CD4-positive, alpha-beta memory T cell (primary cell): ENCODE results near the gene PROK1. TPM values are rescaled to one million over a fixed set of nuclear protein-coding genes. Genes with fewer than 3 reads are reported as not detected.
"Not testable (repeated sequence)": the region's sequence is repeated elsewhere in the genome, so short reads cannot be mapped to it uniquely, and the experiment has no call there.

ENCODE experiments used
- CTCF ChIA-PET: fragments of 350-600 bp; sonication (Branson Sonifier 250); formaldehyde crosslinking; loops from one replicate; lab custom pipeline; 2021; ENCODE audit warnings: inconsistent platforms; ENCODE audit not compliant: partially characterized antibody; lab: Charles Lee
- POLR2A ChIA-PET: fragments of 350-600 bp; sonication (Branson Sonifier 250); formaldehyde crosslinking; loops from one replicate; lab custom pipeline; 2021; ENCODE audit not compliant: partially characterized antibody; lab: Charles Lee
- DNase-seq, 5 donors: peaks; one replicate each; pipeline versions ENCODE4 v3.0.0 to v3.0.0-alpha.2; 2020 to 2022; ENCODE audit warnings: mixed read lengths in 1 of 5
- H3K27ac ChIP-seq: one replicate; pipeline ENCODE4 v1.7.0; 2013; ENCODE audit warnings: low read depth, low read length
- H3K27me3 ChIP-seq: 2 replicates; pipeline ENCODE4 v1.7.0; 2013; ENCODE audit warnings: mild to moderate bottlenecking, low read length, moderate library complexity; ENCODE audit not compliant: insufficient read depth
- H3K36me3 ChIP-seq: 2 replicates; pipeline ENCODE4 v1.7.0; 2013; ENCODE audit warnings: mild to moderate bottlenecking, low read length, moderate library complexity; ENCODE audit not compliant: insufficient read depth
- H3K4me1 ChIP-seq: 2 replicates; pipeline ENCODE4 v1.7.0; 2013; ENCODE audit warnings: mild to moderate bottlenecking, low read length, moderate library complexity; ENCODE audit not compliant: insufficient read depth
- H3K4me3 ChIP-seq, 2 donors: one replicate each; pipeline ENCODE4 v1.7.0; 2013; ENCODE audit warnings: low read length in 2 of 2, mild to moderate bottlenecking in 1 of 2
- H3K9me3 ChIP-seq, 2 donors: one replicate each; pipeline ENCODE4 v1.7.0; 2013; ENCODE audit warnings: low read length in 2 of 2, control low read depth in 1 of 2; ENCODE audit not compliant: control insufficient read depth in 1 of 2
- H3K27ac Mint-ChIP-seq, 7 donors: one replicate each; pipeline ENCODE4 v1.8.0; 2020 to 2021; ENCODE audit warnings: mixed read lengths in 7 of 7, mild to moderate bottlenecking in 6 of 7, inconsistent platforms in 3 of 7, moderate library complexity in 3 of 7
- H3K27me3 Mint-ChIP-seq, 2 donors: one replicate each; pipeline ENCODE4 v1.8.0; 2020 to 2021; ENCODE audit warnings: mixed read lengths in 2 of 2
- H3K36me3 Mint-ChIP-seq, 2 donors: one replicate each; pipeline ENCODE4 v1.8.0; 2020 to 2021; ENCODE audit warnings: mixed read lengths in 2 of 2, inconsistent platforms in 1 of 2, mild to moderate bottlenecking in 1 of 2
- H3K4me1 Mint-ChIP-seq, 4 donors: one replicate each; pipeline ENCODE4 v1.8.0; 2020 to 2021; ENCODE audit warnings: mixed read lengths in 4 of 4, mild to moderate bottlenecking in 1 of 4
- H3K4me3 Mint-ChIP-seq, 8 donors: one replicate each; pipeline ENCODE4 v1.8.0; 2020 to 2021; ENCODE audit warnings: mixed read lengths in 8 of 8, mild to moderate bottlenecking in 7 of 8, moderate library complexity in 6 of 8, inconsistent platforms in 3 of 8
- H3K9me3 Mint-ChIP-seq, 8 donors: one replicate each; pipeline ENCODE4 v1.8.0; 2020 to 2021; ENCODE audit warnings: mixed read lengths in 8 of 8, mild to moderate bottlenecking in 5 of 8, inconsistent platforms in 3 of 8, moderate library complexity in 1 of 8
- intact Hi-C: fragments of 100-400 bp; cut with micrococcal nuclease; formaldehyde crosslinking; loops from one replicate; pipeline ENCODE4 v1.15.1; 2023
- polyA plus RNA-seq, 2 donors: library from polyadenylated mRNA; unstranded; fragments of 300-500 nt; fragmentation: Illumina TruSeq; gene quantifications; one replicate each; pipeline ENCODE4 v1.2.3, GENCODE V29; 2021
- total RNA-seq, 2 experiments: library from RNA; stranded (reverse); gene quantifications; one replicate each; pipeline ENCODE4 v1.2.3, GENCODE V29; 2021

The PROK1 gene
- total and polyA plus RNA-seq, 4 experiments from 2014 or later: not detected

- no peaks in the 10 kb centered on the region for H3K36me3 Mint-ChIP-seq
- intact Hi-C loops: no loop called here
- H3K4me3 Mint-ChIP-seq: no peak overlapping the region
- H3K9me3 ChIP-seq: no peaks in the 10 kb centered on the region
- no peak for DNase-seq
- no peak overlapping the region for H3K27ac Mint-ChIP-seq
- H3K27me3 ChIP-seq: no peaks in the 10 kb centered on the region
- no peaks in the 10 kb centered on the region for H3K4me1 ChIP-seq
- ChIA-PET POLR2A (no interaction called here), CTCF (interaction anchor here (2.0 to 2.1 kb wide), 2 partner anchors 19 to 29 kb away, joined by 7 to 10 read pairs; no protein-coding TSS in a partner anchor)
- no peaks in the 10 kb centered on the region for H3K36me3 ChIP-seq
- H3K27me3 Mint-ChIP-seq: peaks cover 5 to 18% of the 10 kb centered on the region in 2 donors
- no peak overlapping the region for H3K4me3 ChIP-seq
- no peaks in the 10 kb centered on the region for H3K9me3 Mint-ChIP-seq
- H3K27ac ChIP-seq: no peak overlapping the region
- H3K4me1 Mint-ChIP-seq: peaks cover 0 to 1% (median 0%) of the 10 kb centered on the region in 4 donors
These were observed 20.0 kb upstream of the PROK1 start for GRCh38 chr1:110430901-110431300.

GRCh38 chr1:110433213-110433612 lies 17.7 kb upstream of the PROK1 start:
- peaks cover 5 to 20% of the 10 kb centered on the region in 2 donors for H3K27me3 Mint-ChIP-seq
- H3K27ac ChIP-seq: no peak overlapping the region
- POLR2A ChIA-PET: no interaction called here
- no peak for DNase-seq
- H3K9me3 Mint-ChIP-seq: no peaks in the 10 kb centered on the region
- H3K36me3 ChIP-seq: no peaks in the 10 kb centered on the region
- H3K4me3 ChIP-seq: no peak overlapping the region
- CTCF ChIA-PET: no interaction called here
- no peaks in the 10 kb centered on the region for H3K4me1 ChIP-seq
- H3K36me3 Mint-ChIP-seq: no peaks in the 10 kb centered on the region
- no peaks in the 10 kb centered on the region for H3K27me3 ChIP-seq
- no peak overlapping the region for H3K4me3 Mint-ChIP-seq
- H3K4me1 Mint-ChIP-seq: peaks cover 0 to 1% (median 0%) of the 10 kb centered on the region in 4 donors
- no peak overlapping the region for H3K27ac Mint-ChIP-seq
- intact Hi-C loops: no loop called here
- H3K9me3 ChIP-seq: no peaks in the 10 kb centered on the region

GRCh38 chr1:110433803-110434202 lies 17.1 kb upstream of the PROK1 start:
- POLR2A ChIA-PET: no interaction called here
- CTCF ChIA-PET: interaction anchor here (1.2 kb wide), 1 partner anchor 26 kb away, joined by 4 read pairs; no protein-coding TSS in a partner anchor
- Histone ChIP-seq H3K27ac (no peak overlapping the region), H3K9me3 (no peaks in the 10 kb centered on the region), H3K27me3 (no peaks in the 10 kb centered on the region), H3K4me3 (no peak overlapping the region), H3K36me3 (no peaks in the 10 kb centered on the region), H3K4me1 (no peaks in the 10 kb centered on the region)
- no peak overlapping the region for H3K4me3 Mint-ChIP-seq
- peaks cover 8 to 22% of the 10 kb centered on the region in 2 donors for H3K27me3 Mint-ChIP-seq
- peaks cover 0 to 1% (median 0%) of the 10 kb centered on the region in 4 donors for H3K4me1 Mint-ChIP-seq
- DNase-seq: no peak
- H3K9me3 Mint-ChIP-seq: no peaks in the 10 kb centered on the region
- H3K36me3 Mint-ChIP-seq: no peaks in the 10 kb centered on the region
- intact Hi-C loops: no loop called here
- no peak overlapping the region for H3K27ac Mint-ChIP-seq

GRCh38 chr1:110434946-110435345 lies 16.0 kb upstream of the PROK1 start:
- H3K9me3 ChIP-seq: no peaks in the 10 kb centered on the region
- no peak overlapping the region for H3K27ac ChIP-seq
- H3K4me3 ChIP-seq: no peak overlapping the region
- Mint-ChIP-seq H3K9me3 (no peaks in the 10 kb centered on the region), H3K27me3 (peaks cover 8 to 23% of the 10 kb centered on the region in 2 donors), H3K27ac (no peak overlapping the region), H3K36me3 (no peaks in the 10 kb centered on the region), H3K4me1 (peaks cover 0 to 1% (median 0%) of the 10 kb centered on the region in 4 donors), H3K4me3 (no peak overlapping the region)
- no peaks in the 10 kb centered on the region for H3K27me3 ChIP-seq
- DNase-seq: no peak
- ChIA-PET CTCF (interaction anchor here (1.2 to 4.5 kb wide), 3 partner anchors 25 to 226 kb away, joined by 4 to 16 read pairs (median 5); no protein-coding TSS in a partner anchor), POLR2A (no interaction called here)
- intact Hi-C loops: no loop called here
- no peaks in the 10 kb centered on the region for H3K36me3 ChIP-seq
- H3K4me1 ChIP-seq: no peaks in the 10 kb centered on the region

GRCh38 chr1:110436635-110437034 lies 14.3 kb upstream of the PROK1 start:
- ChIA-PET CTCF (interaction anchor here (0.7 to 4.5 kb wide), 2 partner anchors 24 to 236 kb away, joined by 3 to 16 read pairs; no protein-coding TSS in a partner anchor), POLR2A (no interaction called here)
- H3K9me3 Mint-ChIP-seq: no peaks in the 10 kb centered on the region
- Histone ChIP-seq H3K27ac (no peak overlapping the region), H3K36me3 (no peaks in the 10 kb centered on the region), H3K4me1 (no peaks in the 10 kb centered on the region), H3K9me3 (no peaks in the 10 kb centered on the region), H3K27me3 (no peaks in the 10 kb centered on the region), H3K4me3 (no peak overlapping the region)
- intact Hi-C loops: no loop called here
- H3K4me3 Mint-ChIP-seq: no peak overlapping the region
- no peak for DNase-seq
- H3K36me3 Mint-ChIP-seq: no peaks in the 10 kb centered on the region
- peaks cover 7 to 11% of the 10 kb centered on the region in 2 donors for H3K27me3 Mint-ChIP-seq
- H3K27ac Mint-ChIP-seq: no peak overlapping the region
- no peaks in the 10 kb centered on the region for H3K4me1 Mint-ChIP-seq

- H3K27me3 Mint-ChIP-seq, intact Hi-C loops, H3K9me3 ChIP-seq, DNase-seq, H3K27me3 ChIP-seq, H3K4me3 Mint-ChIP-seq, H3K27ac Mint-ChIP-seq, H3K9me3 Mint-ChIP-seq, H3K36me3 Mint-ChIP-seq, H3K4me1 Mint-ChIP-seq, H3K4me3 ChIP-seq, POLR2A ChIA-PET, H3K4me1 ChIP-seq, H3K36me3 ChIP-seq, H3K27ac ChIP-seq: not testable (repeated sequence)
- CTCF ChIA-PET: interaction anchor here (4.5 kb wide), 1 partner anchor 23 kb away, joined by 16 read pairs; no protein-coding TSS in a partner anchor
These were observed 13.2 kb upstream of the PROK1 start for GRCh38 chr1:110437645-110438299.

GRCh38 chr1:110438893-110439292 lies 12.1 kb upstream of the PROK1 start:
- DNase-seq: no peak
- Histone ChIP-seq H3K27ac (no peak overlapping the region), H3K27me3 (no peaks in the 10 kb centered on the region), H3K36me3 (no peaks in the 10 kb centered on the region), H3K4me3 (no peak overlapping the region), H3K9me3 (no peaks in the 10 kb centered on the region), H3K4me1 (no peaks in the 10 kb centered on the region)
- Mint-ChIP-seq H3K27ac (no peak overlapping the region), H3K36me3 (no peaks in the 10 kb centered on the region), H3K27me3 (peaks cover 4 to 10% of the 10 kb centered on the region in 2 donors), H3K9me3 (no peaks in the 10 kb centered on the region), H3K4me3 (no peak overlapping the region), H3K4me1 (no peaks in the 10 kb centered on the region)
- ChIA-PET CTCF (interaction anchor here (4.5 kb wide), 1 partner anchor 21 kb away, joined by 16 read pairs; no protein-coding TSS in a partner anchor), POLR2A (no interaction called here)
- intact Hi-C loops: no loop called here
